ENCODE measurements around the gene GRM2.

GRM2 gene

DNA sequence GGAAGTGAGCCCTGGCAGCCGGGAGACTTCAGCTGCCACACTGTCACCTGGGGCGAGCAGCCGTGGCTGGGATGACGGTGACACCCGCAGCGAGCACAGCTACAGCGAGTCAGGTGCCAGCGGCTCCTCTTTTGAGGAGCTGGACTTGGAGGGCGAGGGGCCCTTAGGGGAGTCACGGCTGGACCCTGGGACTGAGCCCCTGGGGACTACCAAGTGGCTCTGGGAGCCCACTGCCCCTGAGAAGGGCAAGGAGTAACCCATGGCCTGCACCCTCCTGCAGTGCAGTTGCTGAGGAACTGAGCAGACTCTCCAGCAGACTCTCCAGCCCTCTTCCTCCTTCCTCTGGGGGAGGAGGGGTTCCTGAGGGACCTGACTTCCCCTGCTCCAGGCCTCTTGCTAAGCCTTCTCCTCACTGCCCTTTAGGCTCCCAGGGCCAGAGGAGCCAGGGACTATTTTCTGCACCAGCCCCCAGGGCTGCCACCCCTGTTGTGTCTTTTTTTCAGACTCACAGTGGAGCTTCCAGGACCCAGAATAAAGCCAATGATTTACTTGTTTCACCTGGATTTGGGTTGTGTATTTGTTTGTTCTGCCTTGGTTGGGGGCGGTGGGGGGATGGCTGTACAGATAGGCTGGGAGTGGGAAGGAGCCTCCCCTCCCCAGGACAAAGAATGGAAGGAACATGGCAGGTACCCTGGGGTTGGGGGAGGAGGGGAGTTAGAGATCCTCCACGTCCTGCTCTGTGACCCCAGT lies 2.9 kb upstream of the GRM2 start:
- H3K4me3 ChIP-seq (replicated peaks; ENCODE audit: low read depth, low read length), result no peak overlapping the region
- DNase-seq (ENCODE audit: extremely low read depth, low read depth), result no peak
- no peak for TF ChIP-seq CTCF (IDR thresholded peaks at IDR 0.05; ENCODE audit: low read depth, low read length, missing control alignments)

DNA sequence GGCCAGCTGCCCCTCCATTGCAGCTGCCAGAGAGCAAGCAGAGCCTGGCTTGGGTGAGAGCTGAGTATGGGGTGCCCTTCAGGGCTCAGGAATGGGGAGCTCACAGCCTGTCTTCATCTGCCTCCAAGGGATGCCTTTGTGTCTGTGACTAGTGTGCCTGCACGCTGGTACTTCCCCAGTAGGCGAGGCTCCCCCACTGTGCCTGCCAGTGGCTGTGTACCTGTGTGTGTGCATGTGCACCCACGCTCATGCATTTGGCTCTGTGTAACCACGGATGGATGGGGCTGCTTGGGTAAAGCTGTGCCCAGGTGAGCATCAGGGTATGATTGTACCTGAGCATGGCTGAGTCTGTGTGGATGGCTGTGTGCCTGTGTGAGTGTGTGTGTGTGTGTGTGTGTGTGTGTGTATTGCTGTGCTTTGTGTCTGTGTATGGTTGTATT lies 2.3 kb upstream of the GRM2 start:
- no peak for DNase-seq (ENCODE audit: extremely low read depth, low read depth)
- no peak for TF ChIP-seq CTCF (IDR thresholded peaks at IDR 0.05; ENCODE audit: low read depth, low read length, missing control alignments)
- H3K4me3 ChIP-seq (replicated peaks; ENCODE audit: low read depth, low read length), result no peak overlapping the region

GRCh38 chr3:51705276-51706020 lies 1.4 kb upstream of the GRM2 start:
- no peak for TF ChIP-seq CTCF (IDR thresholded peaks at IDR 0.05; ENCODE audit: low read depth, low read length, missing control alignments)
- no peak for DNase-seq (ENCODE audit: extremely low read depth, low read depth)
- no peak overlapping the region for H3K4me3 ChIP-seq (replicated peaks; ENCODE audit: low read depth, low read length)

DNA sequence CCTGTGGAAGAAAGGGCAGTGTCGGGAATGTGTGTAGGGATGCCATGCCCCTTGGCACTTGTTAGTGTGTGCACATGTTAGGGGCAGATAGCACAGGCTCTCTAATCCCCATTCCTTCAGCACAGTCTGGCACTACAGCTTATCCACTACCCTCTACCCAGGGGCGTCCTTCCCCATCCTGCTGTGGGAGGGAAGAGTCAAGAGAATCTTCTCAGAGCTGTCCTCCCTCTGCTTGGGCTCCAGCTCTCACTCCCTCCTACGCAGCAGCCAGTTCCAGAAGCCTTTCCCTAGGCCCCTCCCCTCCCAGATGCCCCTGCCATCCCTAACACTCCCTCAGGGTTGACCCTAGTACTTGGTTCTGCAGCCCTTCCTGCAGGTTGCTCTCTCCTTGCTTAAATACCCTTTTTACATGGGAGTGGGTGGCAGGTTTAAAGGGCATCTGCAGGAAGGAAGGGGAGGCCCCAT lies 815 bp upstream of the GRM2 start:
- DNase-seq (ENCODE audit: extremely low read depth, low read depth), result no peak
- TF ChIP-seq CTCF (IDR thresholded peaks at IDR 0.05; ENCODE audit: low read depth, low read length, missing control alignments), result no peak
- no peak overlapping the region for H3K4me3 ChIP-seq (replicated peaks; ENCODE audit: low read depth, low read length)

- no peak for DNase-seq (ENCODE audit: extremely low read depth, low read depth)
- no peak for TF ChIP-seq CTCF (IDR thresholded peaks at IDR 0.05; ENCODE audit: low read depth, low read length, missing control alignments)
- no peak overlapping the region for H3K4me3 ChIP-seq (replicated peaks; ENCODE audit: low read depth, low read length)
Observed at GRCh38 chr3:51708216-51708845, 1.5 kb downstream of the GRM2 start.

- no peak overlapping the region for H3K4me3 ChIP-seq (replicated peaks; ENCODE audit: low read depth, low read length)
- no peak for DNase-seq (ENCODE audit: extremely low read depth, low read depth)
- no peak for TF ChIP-seq CTCF (IDR thresholded peaks at IDR 0.05; ENCODE audit: low read depth, low read length, missing control alignments)
Observed at GRCh38 chr3:51709004-51709420, 2.1 kb downstream of the GRM2 start.

Measured in HFF-Myc (cell line).